ENCODE measurements around the gene PLCH1. TPM values are rescaled to one million over a fixed set of nuclear protein-coding genes. Genes with fewer than 3 reads are reported as not detected.

Gene PLCH1
- total RNA-seq, 3 donors from 2014 or later: 4.2 to 13.2 (median 10.2) TPM

GRCh38 chr3:155423526-155424322 is 321.1 kb downstream of the PLCH1 start:
- no peak for ATAC-seq

GRCh38 chr3:155420881-155421486 is 323.9 kb downstream of the PLCH1 start:
- ATAC-seq (no peak), DNase-seq (no peak)
- intact Hi-C loops (cut with DNase I, micrococcal nuclease): no loop called here
- TF ChIP-seq CTCF (IDR thresholded peaks at IDR 0.05): no peak
- H3K9me3 ChIP-seq: no peaks in the 10 kb centered on the region
- no peaks in the 10 kb centered on the region for H3K36me3 ChIP-seq (ENCODE audit: low read depth)
- no peaks in the 10 kb centered on the region for H3K4me1 ChIP-seq (ENCODE audit: low read depth)
- no peak overlapping the region for H3K4me3 ChIP-seq

More at GRCh38 chr3:155423526-155424322, 321.1 kb downstream of the PLCH1 start:
- intact Hi-C loops (cut with DNase I, micrococcal nuclease): no loop called here
- H3K36me3 ChIP-seq (ENCODE audit: low read depth): no peaks in the 10 kb centered on the region
- peaks cover 6% of the 10 kb centered on the region for H3K9me3 ChIP-seq
- no peak overlapping the region for H3K4me3 ChIP-seq
- no peak for TF ChIP-seq CTCF (IDR thresholded peaks at IDR 0.05)
- H3K4me1 ChIP-seq (ENCODE audit: low read depth): no peaks in the 10 kb centered on the region
- DNase-seq: no peak

- Histone ChIP-seq H3K4me1 (ENCODE audit: low read depth) (no peaks in the 10 kb centered on the region), H3K9me3 (no peaks in the 10 kb centered on the region), H3K4me3 (no peak overlapping the region), H3K36me3 (ENCODE audit: low read depth) (no peaks in the 10 kb centered on the region)
- DNase-seq: no peak
- no peak for ATAC-seq
- no peak for TF ChIP-seq CTCF (IDR thresholded peaks at IDR 0.05)
- intact Hi-C loops (cut with DNase I, micrococcal nuclease): no loop called here
These were observed 324.5 kb downstream of the PLCH1 start for GRCh38 chr3:155420406-155420805.

GRCh38 chr3:155418407-155418806 is 326.5 kb downstream of the PLCH1 start:
- no peak for DNase-seq
- intact Hi-C loops (cut with DNase I, micrococcal nuclease): no loop called here
- H3K4me3 ChIP-seq: no peak overlapping the region

GRCh38 chr3:155417119-155417517 is 327.8 kb downstream of the PLCH1 start:
- intact Hi-C loops (cut with DNase I, micrococcal nuclease): no loop called here
- H3K4me1 ChIP-seq (ENCODE audit: low read depth): no peaks in the 10 kb centered on the region
- DNase-seq (no peak), ATAC-seq (no peak)
- TF ChIP-seq CTCF (IDR thresholded peaks at IDR 0.05): no peak
- H3K36me3 ChIP-seq (ENCODE audit: low read depth): no peaks in the 10 kb centered on the region
- no peaks in the 10 kb centered on the region for H3K9me3 ChIP-seq
- H3K4me3 ChIP-seq: no peak overlapping the region

More at GRCh38 chr3:155418407-155418806, 326.5 kb downstream of the PLCH1 start:
- no peak for ATAC-seq
- H3K9me3 ChIP-seq: no peaks in the 10 kb centered on the region
- no peaks in the 10 kb centered on the region for H3K36me3 ChIP-seq (ENCODE audit: low read depth)
- TF ChIP-seq CTCF (IDR thresholded peaks at IDR 0.05): no peak
- no peaks in the 10 kb centered on the region for H3K4me1 ChIP-seq (ENCODE audit: low read depth)

All from mucosa of descending colon (tissue), 3 donors.